ENCODE results near the gene TUBGCP5.

Gene TUBGCP5

DNA sequence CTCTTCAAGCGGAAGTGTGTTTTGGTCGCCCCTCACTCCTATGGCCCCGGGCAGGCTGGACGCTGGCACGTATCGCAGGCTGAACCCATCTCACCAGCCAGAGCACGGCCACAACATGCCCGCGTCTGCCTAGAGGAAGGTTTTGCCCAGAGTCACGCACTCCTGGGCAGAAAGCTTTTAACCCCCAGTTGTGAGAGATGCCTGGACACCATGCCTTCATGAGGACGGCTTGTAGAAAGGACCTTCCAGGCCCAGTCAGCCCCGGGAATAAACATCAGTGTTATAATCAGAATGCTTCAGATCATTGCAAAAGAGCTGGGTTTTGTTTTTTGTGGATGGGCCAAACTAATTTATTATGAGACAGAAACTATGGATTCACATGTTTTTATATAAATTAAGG lies 75.7 kb downstream of the TUBGCP5 start:
- TF ChIP-seq TAF1 (IDR thresholded peaks at IDR 0.05; ENCODE audit: low read depth, low read length): no peak
- no peak for TF ChIP-seq PAX5 (IDR thresholded peaks at IDR 0.05; ENCODE audit: insufficient read depth, low read length, severe bottlenecking)
- no peak for TF ChIP-seq POU2F2 (IDR thresholded peaks at IDR 0.05; ENCODE audit: low read depth, low read length)
- TF ChIP-seq POLR2AphosphoS5 (IDR thresholded peaks at IDR 0.05; ENCODE audit: low read depth, low read length): no peak
- no peak for TF ChIP-seq SPI1 (IDR thresholded peaks at IDR 0.05; ENCODE audit: low read depth, low read length)
- no peak for TF ChIP-seq POLR2A (IDR thresholded peaks at IDR 0.05; ENCODE audit: low read depth, low read length)
- DNase-seq (ENCODE audit: insufficient read length, low spot score) (no peak), FAIRE-seq (no peak)

DNA sequence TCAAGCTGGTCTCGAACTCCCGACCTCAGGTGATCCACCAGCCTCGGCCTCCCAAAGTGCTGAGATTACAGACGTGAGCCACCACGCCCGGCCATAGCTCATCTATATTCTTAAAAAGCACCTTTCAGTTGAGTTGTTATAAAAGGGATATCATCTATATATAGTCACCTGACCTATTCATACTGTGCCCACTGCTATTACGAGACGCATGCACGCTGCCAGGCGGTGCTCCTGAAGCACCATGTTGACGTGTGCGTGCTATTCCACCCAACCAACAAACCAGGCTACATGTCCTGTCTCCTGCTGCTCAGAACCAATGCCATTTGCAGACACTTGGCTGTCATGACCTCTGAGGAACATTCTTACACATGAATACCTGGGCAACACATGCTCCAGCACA lies 76.8 kb downstream of the TUBGCP5 start:
- no peak for FAIRE-seq
- DNase-seq (ENCODE audit: insufficient read length, low spot score): no peak
- TF ChIP-seq POLR2AphosphoS5 (IDR thresholded peaks at IDR 0.05; ENCODE audit: low read depth, low read length) (no peak), PAX5 (IDR thresholded peaks at IDR 0.05; ENCODE audit: insufficient read depth, low read length, severe bottlenecking) (no peak), POU2F2 (IDR thresholded peaks at IDR 0.05; ENCODE audit: low read depth, low read length) (no peak), TAF1 (IDR thresholded peaks at IDR 0.05; ENCODE audit: low read depth, low read length) (no peak), POLR2A (IDR thresholded peaks at IDR 0.05; ENCODE audit: low read depth, low read length) (no peak), SPI1 (IDR thresholded peaks at IDR 0.05; ENCODE audit: low read depth, low read length) (no peak)

DNA sequence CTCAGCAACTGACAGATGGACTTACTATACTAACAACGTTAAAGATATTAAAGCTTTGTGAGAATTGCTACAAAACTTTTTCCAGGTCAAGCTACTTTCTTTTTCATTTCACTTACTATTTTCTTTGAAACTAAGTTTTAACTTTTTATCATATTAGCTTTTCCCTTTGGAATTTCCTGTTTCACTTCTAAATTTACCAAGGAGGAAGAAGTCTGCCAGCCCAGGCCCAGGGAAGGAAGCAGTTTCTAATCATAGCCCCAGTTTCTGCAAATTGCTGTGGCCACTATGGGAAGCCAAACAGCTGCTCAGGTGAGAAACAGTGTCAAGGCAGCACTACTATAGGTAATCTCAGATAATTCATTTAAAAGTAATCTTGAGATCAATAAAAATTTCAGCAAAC lies 77.6 kb downstream of the TUBGCP5 start:
- TF ChIP-seq SPI1 (IDR thresholded peaks at IDR 0.05; ENCODE audit: low read depth, low read length): no peak
- TF ChIP-seq PAX5 (IDR thresholded peaks at IDR 0.05; ENCODE audit: insufficient read depth, low read length, severe bottlenecking): no peak
- no peak for TF ChIP-seq POU2F2 (IDR thresholded peaks at IDR 0.05; ENCODE audit: low read depth, low read length)
- no peak for TF ChIP-seq POLR2A (IDR thresholded peaks at IDR 0.05; ENCODE audit: low read depth, low read length)
- TF ChIP-seq POLR2AphosphoS5 (IDR thresholded peaks at IDR 0.05; ENCODE audit: low read depth, low read length): no peak
- no peak for TF ChIP-seq TAF1 (IDR thresholded peaks at IDR 0.05; ENCODE audit: low read depth, low read length)
- DNase-seq (ENCODE audit: insufficient read length, low spot score) (no peak), FAIRE-seq (no peak)

DNA sequence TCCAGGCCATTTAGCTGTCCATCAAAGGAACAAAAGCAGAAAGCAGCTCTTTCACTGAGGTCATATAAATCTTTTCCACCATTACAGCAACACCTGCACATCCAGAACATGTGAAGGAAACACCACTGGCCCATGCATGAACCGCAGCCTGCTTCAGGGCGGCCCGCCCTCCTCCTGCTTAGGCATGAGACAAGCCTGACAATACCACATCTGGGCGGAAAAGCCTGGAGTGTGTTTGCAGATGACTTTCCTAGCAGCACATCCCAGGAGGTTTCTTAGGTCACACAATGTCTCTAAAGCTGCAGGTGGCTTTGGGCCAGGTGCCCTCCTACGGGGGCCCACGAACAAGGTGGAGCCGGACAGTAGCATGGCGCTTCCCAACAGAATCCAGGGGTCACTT lies 78.8 kb downstream of the TUBGCP5 start:
- TF ChIP-seq POLR2A (IDR thresholded peaks at IDR 0.05; ENCODE audit: low read depth, low read length) (no peak), PAX5 (IDR thresholded peaks at IDR 0.05; ENCODE audit: insufficient read depth, low read length, severe bottlenecking) (no peak), SPI1 (IDR thresholded peaks at IDR 0.05; ENCODE audit: low read depth, low read length) (no peak), POLR2AphosphoS5 (IDR thresholded peaks at IDR 0.05; ENCODE audit: low read depth, low read length) (no peak), POU2F2 (IDR thresholded peaks at IDR 0.05; ENCODE audit: low read depth, low read length) (no peak), TAF1 (IDR thresholded peaks at IDR 0.05; ENCODE audit: low read depth, low read length) (no peak)
- no peak for DNase-seq (ENCODE audit: insufficient read length, low spot score)
- no peak for FAIRE-seq

DNA sequence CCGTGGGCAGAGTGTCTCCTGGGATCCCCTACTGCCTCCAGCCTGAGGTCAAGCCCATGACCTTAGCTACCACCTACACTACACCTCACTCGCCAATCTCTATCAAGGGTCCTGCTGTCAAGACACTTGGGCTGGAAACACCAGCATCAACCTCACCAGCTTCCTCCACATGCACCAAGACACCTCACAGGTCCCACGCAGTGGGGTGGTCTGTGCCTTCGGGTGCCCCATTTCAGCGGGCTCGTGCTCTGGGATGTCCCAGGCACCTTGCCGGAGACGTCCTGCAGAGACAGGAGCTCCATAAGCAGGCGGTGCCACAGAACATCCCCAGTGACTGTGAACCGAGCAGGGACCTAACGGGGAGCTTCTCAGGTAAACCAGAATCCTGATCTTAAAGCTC lies 79.2 kb downstream of the TUBGCP5 start:
- DNase-seq (ENCODE audit: insufficient read length, low spot score) (no peak), FAIRE-seq (no peak)
- no peak for TF ChIP-seq POLR2A (IDR thresholded peaks at IDR 0.05; ENCODE audit: low read depth, low read length)
- no peak for TF ChIP-seq SPI1 (IDR thresholded peaks at IDR 0.05; ENCODE audit: low read depth, low read length)
- TF ChIP-seq PAX5 (IDR thresholded peaks at IDR 0.05; ENCODE audit: insufficient read depth, low read length, severe bottlenecking): no peak
- TF ChIP-seq TAF1 (IDR thresholded peaks at IDR 0.05; ENCODE audit: low read depth, low read length): no peak
- TF ChIP-seq POU2F2 (IDR thresholded peaks at IDR 0.05; ENCODE audit: low read depth, low read length): no peak
- no peak for TF ChIP-seq POLR2AphosphoS5 (IDR thresholded peaks at IDR 0.05; ENCODE audit: low read depth, low read length)

DNA sequence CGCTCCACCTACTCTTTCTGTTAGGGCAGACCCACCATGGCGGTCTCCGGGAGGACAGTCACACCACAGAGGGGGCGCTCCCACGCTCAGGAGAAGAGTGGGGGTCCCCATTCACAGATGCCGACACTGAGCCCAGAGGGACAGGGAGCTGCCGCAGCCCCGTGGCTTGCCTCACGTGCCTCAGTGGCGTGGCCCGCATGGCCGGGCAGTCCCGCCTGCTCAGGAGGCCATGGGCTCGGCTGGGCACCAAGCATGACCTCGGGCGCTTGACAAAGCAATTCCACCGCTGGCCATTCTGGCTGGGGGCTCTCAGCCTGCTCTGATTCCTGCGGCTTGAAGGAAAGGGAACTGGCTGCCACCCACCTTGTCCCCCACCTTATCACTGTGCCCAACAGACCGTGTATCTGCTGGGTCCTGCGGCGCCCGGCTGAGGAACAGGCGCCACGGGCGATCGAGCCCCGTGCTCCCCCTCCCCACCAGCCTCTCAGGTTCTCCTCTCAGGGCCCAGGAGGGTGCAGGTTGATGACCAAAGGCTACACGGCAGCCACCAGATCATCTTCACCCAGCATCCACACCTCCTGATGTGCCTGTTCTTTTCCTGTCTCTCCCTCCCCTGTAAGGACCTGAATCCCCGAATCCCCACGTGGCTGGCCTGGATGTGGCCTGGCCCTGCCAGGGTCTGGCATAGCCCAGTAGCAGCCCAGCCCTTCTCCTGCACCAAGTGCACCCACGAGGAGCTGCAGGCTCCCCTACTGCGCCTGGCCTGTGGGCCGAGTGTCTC lies 79.9 kb downstream of the TUBGCP5 start:
- TF ChIP-seq TAF1 (IDR thresholded peaks at IDR 0.05; ENCODE audit: low read depth, low read length) (no peak), POLR2AphosphoS5 (IDR thresholded peaks at IDR 0.05; ENCODE audit: low read depth, low read length) (no peak), POU2F2 (IDR thresholded peaks at IDR 0.05; ENCODE audit: low read depth, low read length) (no peak), PAX5 (IDR thresholded peaks at IDR 0.05; ENCODE audit: insufficient read depth, low read length, severe bottlenecking) (no peak), POLR2A (IDR thresholded peaks at IDR 0.05; ENCODE audit: low read depth, low read length) (no peak), SPI1 (IDR thresholded peaks at IDR 0.05; ENCODE audit: low read depth, low read length) (no peak)
- no peak for FAIRE-seq
- DNase-seq (ENCODE audit: insufficient read length, low spot score): no peak

DNA sequence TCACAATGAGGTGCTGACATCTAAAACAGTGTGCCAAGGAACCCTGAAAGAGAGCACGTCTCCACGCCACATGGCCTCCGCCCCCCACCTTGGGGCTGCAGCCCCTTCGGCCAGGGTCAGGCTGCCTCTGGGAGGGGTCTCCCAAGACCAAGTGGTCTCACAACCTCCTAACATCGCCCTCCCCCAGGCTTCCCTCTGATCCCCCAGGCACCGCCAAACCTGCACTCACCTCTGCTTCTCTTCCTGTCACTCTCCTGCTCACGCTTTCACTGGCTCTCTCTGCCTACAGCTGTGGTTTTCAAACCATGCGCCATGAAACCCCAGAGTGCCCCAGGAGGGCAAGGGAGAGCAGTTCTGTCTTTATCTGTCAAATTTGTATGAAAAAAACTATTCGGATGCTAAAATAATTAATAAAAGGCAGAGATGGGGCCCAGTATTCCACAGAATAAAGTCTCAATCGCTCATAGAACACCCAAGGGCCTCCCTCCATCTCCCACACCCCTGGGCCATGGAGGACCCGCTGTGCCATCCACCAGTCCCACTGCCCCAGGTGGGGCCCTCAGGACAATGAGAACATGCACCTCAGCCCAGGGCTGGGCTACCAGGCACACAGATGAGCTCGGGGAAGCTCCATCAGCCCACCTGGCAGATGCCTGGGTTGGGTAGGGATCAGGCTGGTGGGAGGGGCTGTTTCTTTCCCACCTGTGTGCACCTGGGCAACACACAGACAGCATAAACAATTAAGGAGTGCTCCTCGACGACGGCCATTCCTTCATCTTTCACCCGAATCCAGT lies 80.7 kb downstream of the TUBGCP5 start:
- FAIRE-seq (no peak), DNase-seq (ENCODE audit: insufficient read length, low spot score) (no peak)
- no peak for TF ChIP-seq POLR2AphosphoS5 (IDR thresholded peaks at IDR 0.05; ENCODE audit: low read depth, low read length)
- no peak for TF ChIP-seq POLR2A (IDR thresholded peaks at IDR 0.05; ENCODE audit: low read depth, low read length)
- TF ChIP-seq POU2F2 (IDR thresholded peaks at IDR 0.05; ENCODE audit: low read depth, low read length): no peak
- TF ChIP-seq SPI1 (IDR thresholded peaks at IDR 0.05; ENCODE audit: low read depth, low read length): no peak
- TF ChIP-seq PAX5 (IDR thresholded peaks at IDR 0.05; ENCODE audit: insufficient read depth, low read length, severe bottlenecking): no peak
- TF ChIP-seq TAF1 (IDR thresholded peaks at IDR 0.05; ENCODE audit: low read depth, low read length): no peak

DNA sequence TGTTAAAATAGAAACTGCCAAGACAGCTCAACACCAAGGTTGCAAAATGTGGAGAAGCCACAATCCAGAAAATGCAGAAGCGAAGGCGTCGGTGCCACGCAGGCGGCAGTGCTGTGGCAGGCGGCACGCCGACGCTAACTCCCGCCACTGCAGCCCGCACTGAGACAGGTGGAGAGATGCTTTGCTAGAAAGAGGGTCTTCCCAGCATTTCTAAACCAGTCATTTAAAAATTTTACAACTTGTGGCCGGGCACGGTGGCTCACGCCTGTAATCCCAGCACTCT lies 82.5 kb downstream of the TUBGCP5 start:
- FAIRE-seq (no peak), DNase-seq (ENCODE audit: insufficient read length, low spot score) (no peak)
- TF ChIP-seq POLR2A (IDR thresholded peaks at IDR 0.05; ENCODE audit: low read depth, low read length) (no peak), PAX5 (IDR thresholded peaks at IDR 0.05; ENCODE audit: insufficient read depth, low read length, severe bottlenecking) (no peak), SPI1 (IDR thresholded peaks at IDR 0.05; ENCODE audit: low read depth, low read length) (no peak), POU2F2 (IDR thresholded peaks at IDR 0.05; ENCODE audit: low read depth, low read length) (no peak), TAF1 (IDR thresholded peaks at IDR 0.05; ENCODE audit: low read depth, low read length) (no peak), POLR2AphosphoS5 (IDR thresholded peaks at IDR 0.05; ENCODE audit: low read depth, low read length) (no peak)

DNA sequence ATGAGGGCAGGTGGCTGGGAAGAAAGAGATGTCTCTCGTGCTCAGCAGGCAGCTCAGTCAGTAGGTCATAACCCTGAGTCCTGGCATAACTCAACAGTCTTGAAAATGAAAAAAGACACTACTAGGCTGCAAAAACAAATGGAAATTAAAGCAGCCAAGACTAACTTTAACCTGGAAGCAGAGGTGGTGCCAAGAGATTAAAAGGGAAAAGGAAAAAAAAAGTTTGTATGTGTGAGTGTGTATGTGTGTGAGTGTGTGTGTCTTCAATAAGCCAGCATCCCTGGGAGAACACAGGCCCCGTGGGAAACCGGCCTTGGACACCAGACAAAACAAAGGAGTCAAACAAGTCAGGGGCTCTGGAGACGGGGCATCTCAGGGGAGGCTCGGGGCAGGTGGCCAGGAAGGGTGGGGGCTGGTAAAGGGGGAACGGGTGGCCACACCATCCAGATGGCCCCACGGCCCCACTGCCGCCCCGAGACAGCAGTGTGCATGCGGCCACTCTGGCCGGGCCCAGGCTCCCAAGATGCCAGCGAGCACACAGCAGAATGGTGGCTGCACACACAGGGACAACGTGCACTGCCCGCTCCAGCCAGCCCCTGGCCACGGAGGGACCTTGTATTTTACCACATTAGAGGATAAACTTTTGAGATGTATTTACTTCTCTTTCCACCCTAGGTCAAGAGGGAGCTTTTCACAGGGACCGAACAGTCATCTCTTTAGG lies 83.0 kb downstream of the TUBGCP5 start:
- FAIRE-seq (no peak), DNase-seq (ENCODE audit: insufficient read length, low spot score) (no peak)
- TF ChIP-seq PAX5 (IDR thresholded peaks at IDR 0.05; ENCODE audit: insufficient read depth, low read length, severe bottlenecking) (no peak), SPI1 (IDR thresholded peaks at IDR 0.05; ENCODE audit: low read depth, low read length) (no peak), POLR2AphosphoS5 (IDR thresholded peaks at IDR 0.05; ENCODE audit: low read depth, low read length) (no peak), TAF1 (IDR thresholded peaks at IDR 0.05; ENCODE audit: low read depth, low read length) (no peak), POLR2A (IDR thresholded peaks at IDR 0.05; ENCODE audit: low read depth, low read length) (no peak), POU2F2 (IDR thresholded peaks at IDR 0.05; ENCODE audit: low read depth, low read length) (no peak)

Measured in GM12891 (cell line).